Parathyroid adenoma (tissue), 2 donors: ENCODE measurements around the gene A2M.
"Not testable (repeated sequence)": the region's sequence is repeated elsewhere in the genome, so short reads cannot be mapped to it uniquely, and the experiment has no call there.

Source experiments
- H2AFZ ChIP-seq: fragments of 300-600 bp; sonication (generic); one replicate; pipeline ENCODE4 v1.7.0; 2017; ENCODE audit warnings: antibody characterized with exemption, mild to moderate bottlenecking
- H3K27ac ChIP-seq: fragments of 300-600 bp; sonication (generic); one replicate; pipeline ENCODE4 v1.7.0; 2017
- H3K27me3 ChIP-seq: fragments of 300-600 bp; sonication (generic); one replicate; pipeline ENCODE4 v1.7.0; 2017; ENCODE audit warnings: low read length; ENCODE audit not compliant: control insufficient read depth, insufficient read depth
- H3K36me3 ChIP-seq: fragments of 300-600 bp; sonication (generic); one replicate; pipeline ENCODE4 v1.7.0; 2017; ENCODE audit warnings: low read length; ENCODE audit not compliant: control insufficient read depth, insufficient read depth
- H3K4me1 ChIP-seq: fragments of 300-600 bp; sonication (generic); one replicate; pipeline ENCODE4 v1.7.0; 2017; ENCODE audit warnings: control low read depth
- H3K4me2 ChIP-seq: fragments of 300-600 bp; sonication (generic); one replicate; pipeline ENCODE4 v1.7.0; 2017; ENCODE audit warnings: low read length
- H3K4me3 ChIP-seq: fragments of 300-600 bp; sonication (generic); one replicate; pipeline ENCODE4 v1.7.0; 2017; ENCODE audit warnings: low read depth, low read length
- H3K79me2 ChIP-seq: fragments of 300-600 bp; sonication (generic); one replicate; pipeline ENCODE4 v1.7.0; 2017; ENCODE audit warnings: control low read depth
- H3K9ac ChIP-seq: fragments of 300-600 bp; sonication (generic); one replicate; pipeline ENCODE4 v1.7.0; 2017; ENCODE audit warnings: mild to moderate bottlenecking
- H3K9me3 ChIP-seq: fragments of 300-600 bp; sonication (generic); one replicate; pipeline ENCODE4 v1.7.0; 2017; ENCODE audit warnings: low read length; ENCODE audit not compliant: control insufficient read depth
- TF ChIP-seq, protein P1 (sequence below): fragments of 300-600 bp; sonication (generic); IDR thresholded peaks from one replicate; pipeline ENCODE4 v1.7.0; 2017; ENCODE audit warnings: antibody characterized with exemption, mild to moderate bottlenecking
- donor health status: primary hyperparathyroidism.

Gene A2M

DNA sequence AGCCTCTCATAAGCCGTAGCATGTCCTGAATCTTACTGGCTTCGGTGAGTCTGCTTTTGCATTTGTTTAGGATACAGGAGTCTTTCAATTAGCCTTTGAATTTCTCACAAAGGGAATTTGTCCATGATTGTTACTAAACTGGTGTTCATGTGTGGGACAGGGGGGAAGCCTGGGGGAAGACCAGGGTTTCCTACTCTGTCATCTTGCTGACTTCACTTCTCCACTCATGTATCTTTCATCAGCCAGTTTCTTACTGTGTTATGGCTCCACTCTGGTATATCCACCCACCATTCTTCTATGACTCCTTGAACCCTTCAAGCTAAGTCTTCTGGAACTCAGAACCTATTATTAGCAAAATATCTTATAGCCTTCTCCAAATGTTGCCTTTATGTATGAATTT, 31.7 kb upstream of the A2M start:
- H3K36me3 ChIP-seq = no peaks in the 10 kb centered on the region
- TF ChIP-seq, protein P1, sequence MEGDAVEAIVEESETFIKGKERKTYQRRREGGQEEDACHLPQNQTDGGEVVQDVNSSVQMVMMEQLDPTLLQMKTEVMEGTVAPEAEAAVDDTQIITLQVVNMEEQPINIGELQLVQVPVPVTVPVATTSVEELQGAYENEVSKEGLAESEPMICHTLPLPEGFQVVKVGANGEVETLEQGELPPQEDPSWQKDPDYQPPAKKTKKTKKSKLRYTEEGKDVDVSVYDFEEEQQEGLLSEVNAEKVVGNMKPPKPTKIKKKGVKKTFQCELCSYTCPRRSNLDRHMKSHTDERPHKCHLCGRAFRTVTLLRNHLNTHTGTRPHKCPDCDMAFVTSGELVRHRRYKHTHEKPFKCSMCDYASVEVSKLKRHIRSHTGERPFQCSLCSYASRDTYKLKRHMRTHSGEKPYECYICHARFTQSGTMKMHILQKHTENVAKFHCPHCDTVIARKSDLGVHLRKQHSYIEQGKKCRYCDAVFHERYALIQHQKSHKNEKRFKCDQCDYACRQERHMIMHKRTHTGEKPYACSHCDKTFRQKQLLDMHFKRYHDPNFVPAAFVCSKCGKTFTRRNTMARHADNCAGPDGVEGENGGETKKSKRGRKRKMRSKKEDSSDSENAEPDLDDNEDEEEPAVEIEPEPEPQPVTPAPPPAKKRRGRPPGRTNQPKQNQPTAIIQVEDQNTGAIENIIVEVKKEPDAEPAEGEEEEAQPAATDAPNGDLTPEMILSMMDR = no peak
- H3K9me3 ChIP-seq = no peaks in the 10 kb centered on the region
- no peak overlapping the region for H3K4me3 ChIP-seq
- H3K9ac ChIP-seq = no peak overlapping the region
- no peaks in the 10 kb centered on the region for H3K4me1 ChIP-seq
- H3K27me3 ChIP-seq = no peaks in the 10 kb centered on the region
- H3K79me2 ChIP-seq = no peaks in the 10 kb centered on the region
- H2AFZ ChIP-seq = no peak overlapping the region
- no peak overlapping the region for H3K27ac ChIP-seq
- no peak overlapping the region for H3K4me2 ChIP-seq

- TF ChIP-seq, protein P1 = no peak
- Histone ChIP-seq H3K27ac (no peak overlapping the region), H3K36me3 (no peaks in the 10 kb centered on the region)
Observed at GRCh38 chr12:9144730-9145106, 29.0 kb upstream of the A2M start.

GRCh38 chr12:9143929-9144729, 28.4 kb upstream of the A2M start:
- H3K27ac ChIP-seq = no peak overlapping the region
- H3K79me2 ChIP-seq = no peaks in the 10 kb centered on the region
- no peak overlapping the region for H3K9ac ChIP-seq
- no peaks in the 10 kb centered on the region for H3K4me1 ChIP-seq
- no peaks in the 10 kb centered on the region for H3K36me3 ChIP-seq
- no peaks in the 10 kb centered on the region for H3K9me3 ChIP-seq
- no peak overlapping the region for H3K4me3 ChIP-seq
- H2AFZ ChIP-seq = no peak overlapping the region
- TF ChIP-seq, protein P1 = no peak
- H3K27me3 ChIP-seq = no peaks in the 10 kb centered on the region
- H3K4me2 ChIP-seq = no peak overlapping the region

More at GRCh38 chr12:9144730-9145106, 29.0 kb upstream of the A2M start:
- Histone ChIP-seq H3K4me2 (no peak overlapping the region), H3K9me3 (no peaks in the 10 kb centered on the region), H3K9ac (no peak overlapping the region), H3K27me3 (no peaks in the 10 kb centered on the region), H3K4me3 (no peak overlapping the region), H2AFZ (no peak overlapping the region), H3K4me1 (no peaks in the 10 kb centered on the region), H3K79me2 (no peaks in the 10 kb centered on the region)

GRCh38 chr12:9143137-9143536, 27.4 kb upstream of the A2M start:
- no peaks in the 10 kb centered on the region for H3K79me2 ChIP-seq
- H3K4me1 ChIP-seq = no peaks in the 10 kb centered on the region
- H3K27me3 ChIP-seq = no peaks in the 10 kb centered on the region
- no peaks in the 10 kb centered on the region for H3K36me3 ChIP-seq
- no peak overlapping the region for H3K4me3 ChIP-seq
- no peak overlapping the region for H3K9ac ChIP-seq
- H3K9me3 ChIP-seq = no peaks in the 10 kb centered on the region
- no peak overlapping the region for H2AFZ ChIP-seq
- no peak overlapping the region for H3K27ac ChIP-seq
- TF ChIP-seq, protein P1 = no peak
- H3K4me2 ChIP-seq = no peak overlapping the region

DNA sequence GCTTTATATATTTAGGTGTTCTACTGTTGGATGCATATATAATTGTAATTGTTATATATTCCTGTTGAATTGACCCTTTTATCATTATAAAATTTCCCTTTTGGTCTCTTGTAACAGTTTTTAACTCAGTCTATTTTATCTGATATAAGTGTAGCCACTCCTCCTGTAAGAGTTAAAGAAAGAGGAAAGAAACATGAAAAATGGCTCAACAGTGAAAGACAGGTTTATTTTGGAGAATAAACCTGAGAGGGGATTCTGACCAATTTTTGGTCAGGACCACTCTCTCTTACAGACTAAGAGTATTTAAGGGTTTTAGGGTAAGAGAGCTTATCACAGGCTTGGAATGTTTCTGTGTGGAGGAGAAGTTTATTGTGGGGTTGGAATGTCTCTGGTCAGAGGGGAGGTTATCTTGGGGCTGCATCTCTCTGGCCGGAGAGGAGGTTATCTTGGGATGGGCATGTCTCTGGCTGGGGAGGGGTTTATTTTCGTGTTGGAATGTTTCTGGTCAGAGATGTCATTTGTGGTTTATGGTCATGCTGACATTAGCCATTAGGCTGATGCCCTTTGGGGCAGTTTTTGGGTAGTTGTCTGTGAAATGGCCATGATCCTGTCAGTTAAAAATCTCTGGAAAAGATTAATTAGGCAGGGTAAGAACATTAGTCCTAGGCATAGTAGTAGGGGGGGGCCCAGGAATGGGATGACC, 24.0 kb upstream of the A2M start:
- not testable (repeated sequence) for H3K36me3 ChIP-seq, H3K9me3 ChIP-seq, H3K27me3 ChIP-seq, H3K27ac ChIP-seq, H3K79me2 ChIP-seq, H3K4me1 ChIP-seq, H3K4me2 ChIP-seq, H2AFZ ChIP-seq, H3K4me3 ChIP-seq, H3K9ac ChIP-seq
